Right lobe of liver (tissue), 6 donors: Measurements from ENCODE around the gene LONP1. TPM values are rescaled to one million over a fixed set of nuclear protein-coding genes. Genes with fewer than 3 reads are reported as not detected.

Experiments used
- ATAC-seq, 4 donors: fragments of 200-7000 bp; cut with Tn5 transposase; one replicate each; pipeline ENCODE4 v1.9.1; 2020; ENCODE audit warnings: mild to moderate bottlenecking in 4 of 4, moderate library complexity in 4 of 4
- DNase-seq, 3 donors: peaks; one replicate each; pipeline ENCODE4 v3.0.0-alpha.2; 2020
- H3K27ac ChIP-seq, 3 donors: fragments of 200-600 bp; one replicate each; pipeline ENCODE4 v1.8.0; 2022
- H3K27me3 ChIP-seq, 2 donors: fragments of 200-600 bp; one replicate each; pipeline ENCODE4 v1.8.0; 2022
- H3K36me3 ChIP-seq, 4 donors: fragments of 200-600 bp; sonication (generic) in 1 of 4; one replicate each; pipeline versions ENCODE4 v1.5.1 to v1.8.0; 2017 to 2022; ENCODE audit warnings: control low read depth in 1 of 4
- H3K4me1 ChIP-seq, 4 donors: fragments of 200-600 bp; sonication (generic) in 1 of 4; one replicate each; pipeline versions ENCODE4 v1.5.1 to v1.8.0; 2017 to 2022; ENCODE audit warnings: control low read depth in 1 of 4
- H3K4me3 ChIP-seq, 3 donors: fragments of 200-600 bp; one replicate each; pipeline ENCODE4 v1.8.0; 2022
- H3K9me3 ChIP-seq, 4 donors: fragments of 200-600 bp; sonication (generic) in 1 of 4; one replicate each; pipeline versions ENCODE4 v1.5.1 to v1.8.0; 2017 to 2022; ENCODE audit warnings: control low read depth in 1 of 4
- whole genome bisulfite sequencing: methylation state at CpG from one replicate; pipeline ENCODE4 v1.1.6; 2018; ENCODE audit warnings: low coverage, low lambda C conversion rate; ENCODE audit not compliant: insufficient coverage; ENCODE audit errors: missing lambda C conversion rate; 5-methylcytosine and 5-hydroxymethylcytosine counted together
- intact Hi-C, 2 donors: fragments of 100-400 bp; cut with DNase I; formaldehyde crosslinking; loops; one replicate each; pipeline versions ENCODE4 v1.11.2 to v1.14.1; 2022
- total RNA-seq, 6 experiments: library from RNA; depleted of rRNA in 2 of 6; stranded (reverse); fragments of >200 nt in 2 of 6; fragmentation: NEBNext Ultra II Directional in 3 of 6; extraction: Animal tissue kit (Norgen Biotek cat#: 25700) in 3 of 6; gene quantifications; one replicate each; pipeline versions ENCODE4 v1.1.0 to v1.2.4, GENCODE V29; 2016 to 2023
- TF ChIP-seq, protein P1 (sequence below), 4 donors: fragments of 200-600 bp in 3 of 4; fragments of 450-650 bp in 1 of 4; IDR thresholded peaks; one replicate each; pipeline versions ENCODE4 v1.5.1 to v1.8.0; 2016 to 2022; ENCODE audit warnings: antibody characterized with exemption in 4 of 4, mild to moderate bottlenecking in 2 of 4
- donor health status: DM: no; HTN: yes; CAD: no.
- donor health status: DM: no; HTN: no; CAD: no.
- donor health status: DM: no; HTN: no; CAD: no.
- donor health status: DM: no; HTN: yes; CAD: no.
- donor health status: DM: no; HTN: yes; CAD: no.

Gene LONP1
- total RNA-seq, 6 experiments from 2014 or later, result 54.5 to 123 (median 66.8) TPM

DNA sequence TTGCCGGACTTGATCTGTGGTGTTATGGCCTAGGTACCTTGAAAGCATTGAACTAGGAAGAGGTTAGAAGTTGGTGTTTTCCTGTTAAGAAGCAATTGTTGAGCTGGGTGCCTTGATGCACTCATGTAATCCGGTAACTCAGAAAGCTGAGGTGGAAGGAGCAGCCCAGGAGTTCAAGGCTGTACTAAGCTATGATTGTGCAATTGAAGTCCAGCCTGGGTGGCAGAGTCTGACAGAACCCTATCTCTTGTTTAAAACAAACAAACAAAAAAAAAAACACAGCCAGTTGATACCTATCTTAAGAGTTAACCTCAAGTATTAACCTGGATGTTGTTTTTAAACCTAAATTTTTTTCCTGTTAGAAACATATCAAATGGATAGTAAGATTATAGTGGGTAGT lies 77.7 kb downstream of the LONP1 start:
- no peak overlapping the region for H3K4me3 ChIP-seq
- TF ChIP-seq, protein P1, sequence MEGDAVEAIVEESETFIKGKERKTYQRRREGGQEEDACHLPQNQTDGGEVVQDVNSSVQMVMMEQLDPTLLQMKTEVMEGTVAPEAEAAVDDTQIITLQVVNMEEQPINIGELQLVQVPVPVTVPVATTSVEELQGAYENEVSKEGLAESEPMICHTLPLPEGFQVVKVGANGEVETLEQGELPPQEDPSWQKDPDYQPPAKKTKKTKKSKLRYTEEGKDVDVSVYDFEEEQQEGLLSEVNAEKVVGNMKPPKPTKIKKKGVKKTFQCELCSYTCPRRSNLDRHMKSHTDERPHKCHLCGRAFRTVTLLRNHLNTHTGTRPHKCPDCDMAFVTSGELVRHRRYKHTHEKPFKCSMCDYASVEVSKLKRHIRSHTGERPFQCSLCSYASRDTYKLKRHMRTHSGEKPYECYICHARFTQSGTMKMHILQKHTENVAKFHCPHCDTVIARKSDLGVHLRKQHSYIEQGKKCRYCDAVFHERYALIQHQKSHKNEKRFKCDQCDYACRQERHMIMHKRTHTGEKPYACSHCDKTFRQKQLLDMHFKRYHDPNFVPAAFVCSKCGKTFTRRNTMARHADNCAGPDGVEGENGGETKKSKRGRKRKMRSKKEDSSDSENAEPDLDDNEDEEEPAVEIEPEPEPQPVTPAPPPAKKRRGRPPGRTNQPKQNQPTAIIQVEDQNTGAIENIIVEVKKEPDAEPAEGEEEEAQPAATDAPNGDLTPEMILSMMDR (IDR thresholded peaks at IDR 0.05), result no peak
- H3K9me3 ChIP-seq, result no peaks in the 10 kb centered on the region
- ATAC-seq (peak; percentile 85 to 91 (median 89)), DNase-seq (no peak)
- H3K27me3 ChIP-seq, result no peaks in the 10 kb centered on the region
- intact Hi-C loops, result no loop called here
- peak overlapping the region in 1 of 3 donors; percentile 57 for H3K27ac ChIP-seq
- peaks cover 0 to 44% (median 11%) of the 10 kb centered on the region in 4 donors for H3K36me3 ChIP-seq
- H3K4me1 ChIP-seq, result peaks cover 0 to 50% (median 14%) of the 10 kb centered on the region in 4 donors
- WGBS, result 65% methylated on average over 2 of the region's 2 CpGs

Other genes with a start within 250 kb of the LONP1 start
- under 1 TPM in 1 of 6 experiments, not detected in 5; 0.44 TPM for gene TINCR, start 152.2 kb downstream of the LONP1 start, total RNA-seq
- 10 to 100 TPM; 16.9 to 48.9 (median 41.7) TPM for gene SAFB2, start 97.4 kb downstream of the LONP1 start, total RNA-seq
- 10 to 100 TPM; 31.2 to 45.7 (median 32.8) TPM for gene SAFB, start 97.1 kb downstream of the LONP1 start, total RNA-seq
- 10 to 100 TPM; 24.2 to 54.3 (median 33.7) TPM for gene MICOS13, start 39.6 kb downstream of the LONP1 start, total RNA-seq
- gene HSD11B1L, start 39.1 kb downstream of the LONP1 start, total RNA-seq, result 10 to 100 TPM in 1 of 6 experiments, 1 to 10 TPM in 5; 1.6 to 10.3 (median 4.0) TPM
- 100 to 1,000 TPM; 232 to 283 (median 251) TPM for gene RPL36, start 29.9 kb downstream of the LONP1 start, total RNA-seq
- not detected for gene CATSPERD, start 491 bp upstream of the LONP1 start, total RNA-seq
- gene PRR22, start 64.6 kb upstream of the LONP1 start, total RNA-seq, result 1 to 10 TPM; 1.7 to 3.3 (median 2.1) TPM
- 10 to 100 TPM; 14.7 to 28.6 (median 20.5) TPM for gene DUS3L, start 71.0 kb upstream of the LONP1 start, total RNA-seq
- gene NRTN, start 84.9 kb upstream of the LONP1 start, total RNA-seq, result 10 to 100 TPM in 3 of 6 experiments, 1 to 10 TPM in 3; 4.7 to 11.6 (median 9.8) TPM
- 10 to 100 TPM in 2 of 6 experiments, 1 to 10 TPM in 4; 2.3 to 28.1 (median 9.7) TPM for gene FUT6, start 119.6 kb upstream of the LONP1 start, total RNA-seq
- 1 to 10 TPM in 1 of 6 experiments, under 1 TPM in 5; 0.19 to 1.4 (median 0.33) TPM for gene FUT3, start 131.3 kb upstream of the LONP1 start, total RNA-seq
- gene FUT5, start 150.4 kb upstream of the LONP1 start, total RNA-seq, result under 1 TPM in 4 of 6 experiments, not detected in 2; 0.13 to 0.97 (median 0.39) TPM
- 100 to 1,000 TPM; 108 to 161 (median 157) TPM for gene NDUFA11, start 183.6 kb upstream of the LONP1 start, total RNA-seq
- 1 to 10 TPM; 1.7 to 3.9 (median 2.8) TPM for gene VMAC, start 184.7 kb upstream of the LONP1 start, total RNA-seq
- gene CAPS, start 194.1 kb upstream of the LONP1 start, total RNA-seq, result 1 to 10 TPM; 1.1 to 7.9 (median 5.0) TPM